NOMO-1 treated with DMSO at 0.1 percent for 48 hours (cell line): Measurements from ENCODE around the gene TEX53.
A peak's percentile ranks its signal among the peaks of the same experiment; 100 is the strongest.

Experiments
- DNase-seq: peaks from one replicate; lab custom pipeline; 2025; ENCODE audit not compliant: unreplicated experiment; lab: John Stamatoyannopoulos, UW

Gene TEX53

DNA sequence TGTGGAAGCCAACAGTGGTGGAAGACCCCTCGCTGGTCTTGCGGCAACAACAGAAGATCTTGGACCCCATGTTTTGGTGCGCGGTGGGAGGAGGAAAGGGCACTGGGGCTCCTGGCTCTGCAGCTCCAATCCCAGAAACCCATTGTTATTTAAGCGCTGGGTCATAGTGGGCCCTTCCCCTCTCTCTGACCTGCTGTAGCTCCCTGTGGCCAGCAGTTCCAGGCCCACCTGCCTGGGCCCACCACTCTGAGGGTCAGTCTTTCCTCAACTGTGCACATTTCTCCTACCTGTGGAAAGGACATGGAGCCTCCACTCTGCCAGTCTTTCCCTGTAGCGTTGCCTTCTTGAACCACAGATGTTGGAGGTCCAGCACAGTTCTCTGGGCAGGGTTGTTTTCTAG is at the start of gene TEX53:
TEX53 (minus strand) TSS at position 101 of the 400 bp plus-strand sequence; CDS start at position 70, 31 bp downstream.
- no peak for DNase-seq

DNA sequence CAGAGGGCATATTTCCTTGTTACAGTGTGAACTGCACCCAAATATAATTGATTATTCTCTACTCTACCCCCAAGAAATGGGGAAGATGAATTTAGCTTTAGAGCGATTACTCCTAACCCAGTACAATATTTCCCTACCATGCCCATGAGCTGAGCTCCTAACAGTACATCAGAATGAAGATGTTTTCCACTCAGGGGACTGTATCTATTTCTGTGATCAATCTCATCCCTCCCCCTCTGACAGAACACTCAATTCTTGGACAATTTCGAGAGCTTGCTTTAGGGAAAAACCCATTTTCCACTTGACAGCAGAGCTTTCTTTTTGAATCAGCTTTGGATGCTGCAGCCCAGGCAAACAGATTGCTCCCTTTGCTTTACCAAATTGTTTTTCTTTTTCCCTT is 49.1 kb upstream of the TEX53 start:
- no peak for DNase-seq

DNA sequence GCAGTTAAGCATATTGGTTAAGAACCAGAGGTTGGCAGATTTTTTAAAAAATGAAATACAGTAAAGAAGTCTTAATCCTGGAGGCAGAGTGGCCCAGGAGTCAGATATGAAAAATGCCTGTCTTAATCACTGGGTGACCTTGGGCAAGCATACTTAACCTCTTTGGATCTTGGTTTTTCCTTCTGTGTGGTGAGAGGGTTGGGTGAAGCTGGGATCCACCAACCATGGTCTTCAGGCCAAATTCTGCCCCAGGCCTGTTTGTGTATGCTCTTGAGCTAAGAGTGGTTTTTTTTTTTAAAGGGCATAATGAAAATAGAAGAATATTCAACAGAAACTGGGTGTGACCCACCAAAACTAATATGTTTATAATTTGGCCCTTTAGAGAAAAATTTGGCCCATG is 44.4 kb upstream of the TEX53 start:
- DNase-seq: no peak

- DNase-seq: no peak
Observed at GRCh38 chr9:114697951-114698351, 40.3 kb upstream of the TEX53 start.

DNA sequence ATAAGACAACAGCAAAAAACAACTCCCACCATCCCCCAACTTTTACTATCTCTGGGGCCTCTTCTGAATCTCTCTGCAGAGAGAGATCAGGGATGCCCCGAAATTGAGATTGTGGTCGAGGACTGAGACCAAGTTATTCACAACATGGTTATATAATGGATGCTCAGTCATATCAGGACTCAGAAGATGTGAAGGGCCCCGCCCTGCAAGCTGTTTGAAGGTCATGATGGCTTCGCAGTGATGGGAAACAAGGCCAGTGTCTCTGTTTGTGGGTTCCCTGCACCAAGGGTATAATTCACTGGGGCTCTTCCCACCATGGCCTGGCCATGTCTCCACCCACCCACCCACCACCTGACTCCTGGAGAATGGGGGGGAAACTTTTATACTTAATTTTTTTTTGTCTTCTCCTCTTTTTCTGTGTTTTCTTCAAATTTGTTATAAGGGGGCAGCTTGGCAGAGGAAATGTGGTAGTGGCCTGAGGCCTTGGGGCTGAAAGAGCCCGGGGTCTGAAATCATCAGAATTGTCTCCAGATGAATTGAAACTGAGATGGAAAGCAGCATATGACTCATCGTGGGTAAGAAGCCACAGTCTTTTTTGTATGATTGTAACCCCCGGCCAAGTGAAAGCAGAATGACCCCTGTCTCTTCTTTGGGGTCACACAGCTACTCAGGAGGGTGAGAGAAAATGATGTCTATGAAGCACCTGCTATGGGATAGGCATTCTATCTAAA is 39.4 kb upstream of the TEX53 start:
- no peak for DNase-seq

DNA sequence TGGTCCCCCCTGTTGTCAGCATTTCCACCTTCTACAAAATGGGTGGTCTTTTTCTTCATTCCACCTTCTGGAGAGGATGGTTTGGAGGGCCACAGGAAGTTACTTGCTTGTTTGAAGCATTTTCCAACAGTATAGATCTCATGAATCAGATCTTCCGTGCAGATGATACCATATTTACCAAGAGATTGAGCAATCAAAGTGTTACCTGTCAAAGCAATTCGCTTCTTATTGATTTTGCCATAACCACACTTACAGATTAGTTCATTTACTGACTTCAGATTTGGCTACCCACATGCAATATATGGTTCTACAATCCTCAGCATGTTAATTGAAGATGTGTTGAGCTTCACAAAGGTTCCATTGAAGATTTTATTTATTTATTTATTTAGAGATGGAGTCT is 38.3 kb upstream of the TEX53 start:
- no peak for DNase-seq

GRCh38 chr9:114694719-114695269 is 37.2 kb upstream of the TEX53 start:
- no peak for DNase-seq

- no peak for DNase-seq
Observed at GRCh38 chr9:114694146-114694545, 36.5 kb upstream of the TEX53 start.

DNA sequence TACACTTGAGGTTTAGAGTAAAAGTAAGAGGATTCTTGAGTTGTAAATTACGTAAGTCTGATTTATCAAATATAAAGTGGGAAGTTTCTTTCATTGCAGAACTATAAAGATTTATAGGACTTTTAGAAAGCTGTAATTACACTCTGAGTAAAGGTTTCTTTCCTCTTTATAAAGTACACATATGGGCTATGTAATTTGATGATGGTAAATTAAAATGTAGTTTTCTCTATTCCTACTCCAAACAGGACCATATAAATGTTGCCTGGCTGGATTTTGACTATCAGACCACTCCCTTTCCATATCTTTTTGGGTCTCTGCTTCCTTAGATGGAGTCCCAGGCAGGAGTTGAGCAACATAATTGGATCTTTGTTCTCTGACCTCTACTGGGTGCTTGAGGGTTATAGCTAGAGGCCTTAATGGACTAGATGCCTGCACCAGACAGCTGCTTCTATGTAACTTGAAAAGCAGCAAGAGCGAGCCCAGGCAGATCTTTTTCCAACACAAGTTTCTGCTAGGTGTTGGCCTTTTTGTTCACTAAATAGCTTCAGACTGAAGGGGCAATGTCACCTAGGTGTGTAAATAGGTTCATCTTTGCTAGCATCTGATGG is 35.7 kb upstream of the TEX53 start:
- DNase-seq: no peak

DNA sequence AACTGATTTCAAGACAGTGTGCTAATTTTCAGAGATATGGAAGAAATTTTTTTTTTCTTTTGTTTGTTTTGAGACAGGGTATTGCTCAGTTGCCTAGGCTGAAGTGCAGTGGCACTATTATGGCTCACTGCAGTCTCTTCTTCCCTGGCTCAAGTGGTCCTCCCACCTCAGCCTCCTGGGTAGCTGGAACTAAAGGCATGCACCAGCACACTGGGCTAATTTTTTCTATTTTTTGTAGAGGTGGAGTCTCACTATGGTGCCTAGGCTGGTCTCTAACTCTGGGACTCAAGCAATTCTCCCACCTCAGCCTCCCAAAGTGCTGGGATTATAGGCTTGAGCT is 34.3 kb upstream of the TEX53 start:
- no peak for DNase-seq

DNA sequence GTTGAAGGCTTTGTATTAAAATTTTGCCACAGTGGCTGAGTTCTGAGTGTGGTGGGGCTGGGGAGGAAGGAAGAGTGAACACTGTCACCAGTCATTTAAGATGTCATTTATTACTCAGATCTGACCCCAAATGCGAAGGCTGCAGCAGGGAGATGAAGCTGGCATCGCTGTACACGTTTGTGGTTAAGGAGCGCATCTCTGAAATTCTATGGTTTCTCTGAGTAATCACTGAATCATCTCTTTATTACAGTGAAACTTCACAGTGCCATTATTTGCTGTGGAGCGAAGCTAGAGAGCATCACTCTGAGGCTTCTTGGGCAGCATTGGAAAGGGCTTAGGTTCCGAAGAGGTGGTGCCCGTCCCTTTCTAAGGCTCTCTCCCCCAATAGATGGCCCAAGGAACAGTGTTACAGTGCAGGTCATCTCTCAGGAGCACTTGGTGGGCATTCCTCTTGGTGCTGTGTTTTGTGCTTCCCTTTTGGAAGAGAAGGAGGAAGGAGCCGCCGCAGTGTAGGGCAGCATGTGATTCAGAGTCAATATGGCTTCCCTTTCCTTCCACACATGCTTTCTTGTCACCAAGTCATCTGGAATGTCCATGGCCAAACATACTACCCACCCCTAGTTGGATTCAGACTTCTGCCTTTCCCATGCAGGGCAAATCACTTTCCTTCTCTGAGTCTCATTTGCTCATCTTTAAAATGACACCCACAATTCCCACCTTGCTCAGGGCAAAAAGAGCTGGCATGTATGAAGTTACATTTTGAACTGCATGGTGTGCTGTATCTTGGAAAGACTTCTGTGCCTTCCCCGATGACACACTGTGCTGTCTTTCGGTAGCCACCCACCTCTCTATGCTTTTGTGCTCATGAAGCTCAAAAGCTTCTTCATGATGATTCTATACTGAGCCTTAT is 33.7 kb upstream of the TEX53 start:
- peak; percentile 58 for DNase-seq

GRCh38 chr9:114690308-114690707 is 32.7 kb upstream of the TEX53 start:
- DNase-seq: no peak

DNA sequence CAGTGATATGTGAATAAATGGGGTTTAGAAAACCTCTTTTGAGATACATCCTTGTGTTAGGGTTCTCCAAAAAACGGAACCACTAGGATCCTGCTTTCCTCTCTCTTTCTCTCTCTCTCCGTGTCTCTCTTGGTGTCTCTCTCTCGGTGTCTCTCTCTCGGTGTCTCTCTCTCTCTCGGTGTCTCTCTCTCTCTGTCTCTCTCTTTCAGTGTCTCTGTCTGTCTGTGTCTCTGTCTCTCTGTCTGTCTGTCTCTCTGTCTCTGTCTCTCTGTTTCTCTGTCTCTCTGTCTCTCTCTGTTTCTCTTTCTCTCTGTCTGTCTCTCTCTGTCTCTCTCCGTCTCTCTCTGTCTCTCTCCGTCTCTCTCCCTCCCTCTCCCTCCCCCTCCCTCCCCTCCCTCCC is 32.2 kb upstream of the TEX53 start:
- DNase-seq: no peak

DNA sequence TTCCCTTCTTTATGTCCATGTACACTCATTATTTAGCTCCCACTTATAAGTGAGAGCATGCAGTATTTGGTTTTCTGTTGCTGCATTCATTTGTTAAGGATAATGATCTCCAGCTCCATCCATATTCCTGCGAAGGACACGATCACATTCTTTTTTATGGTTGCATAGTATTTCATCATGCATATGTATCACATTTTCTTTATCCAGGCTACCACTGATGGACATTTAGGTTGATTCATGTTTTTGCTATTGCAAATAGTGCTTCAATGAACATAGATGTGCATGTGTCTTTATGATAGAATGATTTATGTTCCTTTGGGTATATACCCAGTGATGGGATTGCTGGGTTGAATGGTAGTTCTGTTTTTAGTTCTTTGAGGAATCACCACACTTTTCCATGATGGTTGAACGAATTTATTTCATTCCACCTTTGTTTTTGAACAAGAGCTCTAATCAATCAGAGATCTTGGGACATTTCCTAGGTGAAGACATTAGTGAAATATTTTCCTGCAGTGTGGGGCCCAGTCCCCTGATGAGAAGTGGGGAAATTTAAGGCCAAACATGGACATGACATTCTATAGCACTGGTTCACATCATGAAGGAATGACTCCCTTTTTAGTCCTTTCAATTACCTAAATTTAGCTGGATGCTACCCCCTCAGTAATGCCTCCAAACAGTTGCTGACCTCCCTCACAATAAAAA is 31.5 kb upstream of the TEX53 start:
- DNase-seq: no peak

DNA sequence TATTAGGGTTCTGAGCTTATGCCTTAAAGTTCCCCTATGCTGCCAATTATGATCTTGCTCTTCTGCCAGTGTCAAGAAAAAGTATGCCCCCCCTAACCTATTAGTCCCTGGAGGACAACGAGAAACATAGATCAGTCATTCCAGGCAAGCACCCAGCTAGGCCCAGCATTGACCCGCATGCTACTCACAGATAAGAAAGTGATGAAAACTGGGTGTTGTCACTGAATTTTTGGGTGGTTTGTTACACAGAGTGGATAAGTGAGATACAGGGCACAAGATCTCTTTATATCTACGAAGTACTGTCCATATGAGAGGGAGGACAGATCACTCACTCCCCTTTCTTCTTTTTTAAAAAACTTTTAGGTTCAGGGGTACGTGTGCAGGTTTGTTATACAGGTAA is 30.8 kb upstream of the TEX53 start:
- DNase-seq: no peak

DNA sequence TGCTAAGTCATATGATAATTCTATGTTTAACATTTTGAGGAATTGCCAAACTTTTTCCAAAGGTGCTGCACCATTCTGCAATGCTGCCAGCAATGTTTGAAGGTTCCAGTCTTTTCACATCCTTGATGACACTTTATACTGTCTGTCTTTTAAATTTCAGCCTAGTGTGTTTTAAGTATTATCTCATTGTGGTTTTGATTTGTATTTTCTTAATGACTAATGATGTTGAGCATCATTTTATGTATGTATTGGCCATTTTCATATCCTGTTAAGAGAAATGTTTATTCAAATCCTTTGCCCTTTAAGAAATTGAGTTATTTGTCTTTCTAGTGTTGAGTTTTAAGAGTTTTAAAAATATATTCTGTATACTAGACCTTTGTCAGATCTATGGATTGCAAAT is 29.4 kb upstream of the TEX53 start:
- DNase-seq: no peak

DNA sequence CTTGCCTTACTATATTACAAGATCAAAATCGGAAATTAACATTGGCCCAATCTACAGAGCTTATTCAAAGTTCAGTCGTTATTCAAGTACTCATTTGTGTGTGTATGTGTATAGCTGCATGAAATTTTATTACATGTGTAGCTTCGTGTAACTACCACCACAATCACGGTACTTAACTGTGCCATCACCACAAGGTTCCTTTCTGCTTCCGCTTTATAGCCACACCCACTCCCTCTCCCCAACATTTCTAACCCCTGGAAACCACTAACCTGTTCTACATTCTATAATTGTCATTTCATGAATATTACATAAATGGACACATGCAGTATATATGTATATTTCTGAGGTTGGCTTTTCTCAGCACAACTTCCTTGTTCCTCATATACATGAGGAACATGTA is 28.3 kb upstream of the TEX53 start:
- DNase-seq: peak; percentile 32

DNA sequence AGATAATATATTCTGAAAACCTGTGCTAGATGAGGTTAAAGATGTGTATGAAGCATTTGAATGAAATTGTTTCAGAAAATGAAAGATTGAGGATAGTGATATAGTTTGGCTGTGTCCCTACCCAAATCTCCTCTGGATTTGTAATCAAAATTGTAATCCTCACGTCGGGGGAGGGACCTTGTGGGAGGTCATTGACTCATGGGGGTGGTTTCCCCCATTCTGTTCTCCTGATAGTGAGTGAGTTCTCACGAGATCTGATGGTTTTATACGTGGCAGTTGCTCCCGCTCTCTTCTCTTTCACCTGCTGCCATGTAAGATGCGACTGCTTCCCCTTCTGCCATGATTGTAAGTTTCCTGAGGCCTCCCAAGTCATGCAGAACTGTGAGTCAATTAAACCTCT is 26.4 kb upstream of the TEX53 start:
- DNase-seq: no peak

- DNase-seq: no peak
Observed at GRCh38 chr9:114682846-114683245, 25.2 kb upstream of the TEX53 start.

DNA sequence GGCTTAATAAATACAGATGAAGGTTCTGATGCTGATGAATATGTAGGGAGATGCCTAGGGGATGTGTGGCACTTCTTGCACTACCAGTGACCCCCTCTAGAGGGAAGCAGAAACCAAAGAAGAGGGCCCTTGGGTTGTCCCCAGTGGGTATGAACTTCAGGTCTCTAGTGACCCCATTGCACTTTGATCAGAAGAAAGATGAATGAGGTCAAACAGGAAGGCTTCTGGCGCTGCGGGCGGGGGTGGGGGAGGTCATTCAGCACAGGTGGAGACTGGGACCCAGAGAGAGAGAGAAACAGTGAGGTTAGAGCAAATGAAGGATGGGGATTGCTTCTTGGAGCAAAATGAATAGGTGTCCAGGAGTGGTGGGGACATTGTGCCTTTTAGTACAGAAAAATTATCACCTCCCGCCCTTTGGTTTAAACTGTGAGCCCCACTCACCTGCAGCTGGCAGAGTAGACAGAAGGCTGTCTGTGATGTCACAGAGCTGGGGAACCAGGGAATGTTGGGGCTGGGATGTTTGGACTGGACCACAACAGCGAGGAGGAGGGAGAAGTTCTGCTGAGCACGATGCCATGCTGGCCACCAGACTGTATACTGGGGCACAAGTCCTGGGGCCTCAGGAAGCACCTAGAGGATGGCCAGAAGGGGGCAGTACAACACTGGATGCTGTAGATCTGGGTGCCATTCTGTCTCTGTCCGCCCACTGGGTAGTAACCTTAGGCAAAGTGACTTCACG is 24.2 kb upstream of the TEX53 start, which contains the start of gene TEX48:
TEX48 (minus strand) TSS at position 599 of the 739 bp plus-strand sequence. CDS start 10,469 bp downstream, outside the sequence.
- peak; percentile 65 for DNase-seq
